IPS DF 6.9 (cell line): ENCODE measurements around the gene OR2W1.
A peak's percentile ranks its signal among the peaks of the same experiment; 100 is the strongest.

ENCODE experiments used
- DNase-seq: peaks from one replicate; pipeline ENCODE4 v3.0.0-alpha.2; 2013; ENCODE audit warnings: low read depth, low spot score
- H3K27ac ChIP-seq: one replicate; pipeline ENCODE4 v1.5.1; 2013; ENCODE audit warnings: low read length, control low read depth
- H3K27me3 ChIP-seq: 2 replicates; pipeline ENCODE4 v1.6.1; 2013; ENCODE audit warnings: mild to moderate bottlenecking, low read length; ENCODE audit not compliant: control insufficient read depth, insufficient read depth
- H3K36me3 ChIP-seq: 2 replicates; pipeline ENCODE4 v1.6.1; 2013; ENCODE audit warnings: low read length; ENCODE audit not compliant: control insufficient read depth, insufficient read depth
- H3K4me1 ChIP-seq: 2 replicates; pipeline ENCODE4 v1.6.1; 2013; ENCODE audit warnings: low read length; ENCODE audit not compliant: control insufficient read depth, insufficient read depth
- H3K4me3 ChIP-seq: 2 replicates; pipeline ENCODE4 v1.5.1; 2013; ENCODE audit warnings: mild to moderate bottlenecking, low read length
- H3K9me3 ChIP-seq: 2 replicates; pipeline ENCODE4 v1.6.1; 2013; ENCODE audit warnings: low read length, inconsistent platforms; ENCODE audit not compliant: control insufficient read depth, insufficient read depth
- WGBS: extraction: QIAGEN DNeasy Blood & Tissue Kit; methylation state at CpG from one replicate; pipeline ENCODE4 v1.1.7; 2013; ENCODE audit warnings: mixed read lengths, missing lambda C conversion rate; ENCODE audit not compliant: insufficient read length, insufficient coverage; 5-methylcytosine and 5-hydroxymethylcytosine counted together

Gene OR2W1

DNA sequence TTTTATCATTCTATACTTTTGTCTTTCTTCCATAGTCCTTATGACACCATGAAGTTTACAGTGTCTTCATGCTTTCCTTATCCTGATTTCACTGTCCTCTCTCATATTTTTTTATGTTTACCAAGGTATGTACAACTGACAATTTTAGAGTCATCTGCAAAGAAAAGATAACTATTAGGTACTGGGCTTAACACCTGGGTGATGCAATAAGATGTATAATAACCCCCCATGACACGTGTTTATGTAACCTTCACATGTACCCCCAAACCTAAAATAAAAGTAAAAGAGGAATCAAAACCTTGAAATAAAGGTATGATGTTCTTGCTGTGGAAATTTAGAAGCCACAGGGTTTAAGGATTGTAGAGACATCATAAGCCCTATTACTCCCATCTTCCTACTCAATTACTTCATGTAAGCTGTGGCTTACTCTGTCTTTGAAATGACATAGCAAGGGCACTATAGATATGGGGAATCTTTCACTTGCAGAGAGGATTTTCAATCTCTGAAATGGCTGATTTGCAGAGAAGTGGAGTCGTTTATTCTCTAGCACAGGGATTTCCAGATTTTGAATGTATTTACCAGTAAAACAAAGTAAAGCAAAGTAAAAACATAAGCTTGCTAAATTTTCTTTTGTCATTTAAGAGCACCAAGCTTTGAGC, 18.9 kb downstream of the OR2W1 start:
- H3K4me3 ChIP-seq: no peak overlapping the region
- no CpG with 5 or more reads among the region's 2 CpGs for WGBS
- H3K36me3 ChIP-seq: no peaks in the 10 kb centered on the region
- no peaks in the 10 kb centered on the region for H3K27me3 ChIP-seq
- no peak for DNase-seq
- no peak overlapping the region for H3K27ac ChIP-seq
- H3K9me3 ChIP-seq: no peaks in the 10 kb centered on the region
- no peaks in the 10 kb centered on the region for H3K4me1 ChIP-seq

DNA sequence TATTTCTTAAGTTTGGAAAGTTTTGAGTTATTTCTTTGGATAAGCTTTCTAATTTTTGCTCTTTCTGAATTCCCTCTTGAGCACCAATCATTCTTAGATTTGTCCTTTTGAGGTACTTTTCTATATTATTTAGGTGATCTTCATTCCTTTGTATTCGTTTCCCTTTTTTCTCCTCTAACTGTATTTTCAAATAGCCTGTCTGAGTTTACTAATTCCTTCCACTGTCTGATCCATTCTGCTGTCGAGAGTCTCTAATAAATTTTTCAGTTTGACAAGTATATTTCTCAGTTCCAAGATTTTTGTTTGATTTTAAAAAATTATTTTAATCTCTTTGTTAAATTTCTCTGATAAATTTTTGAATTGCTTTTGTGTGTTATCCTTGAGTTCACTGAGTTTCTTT, 23.5 kb downstream of the OR2W1 start:
- Histone ChIP-seq H3K4me1 (no peaks in the 10 kb centered on the region), H3K27me3 (no peaks in the 10 kb centered on the region), H3K27ac (no peak overlapping the region), H3K36me3 (no peaks in the 10 kb centered on the region), H3K9me3 (no peaks in the 10 kb centered on the region), H3K4me3 (no peak overlapping the region)
- no peak for DNase-seq
- no CpG with 5 or more reads among the region's 2 CpGs for WGBS

- Histone ChIP-seq H3K27ac (no peak overlapping the region), H3K36me3 (no peaks in the 10 kb centered on the region; the same call in 1 of the 2 replicates), H3K4me3 (no peak overlapping the region), H3K27me3 (no peaks in the 10 kb centered on the region), H3K4me1 (no peaks in the 10 kb centered on the region), H3K9me3 (no peaks in the 10 kb centered on the region)
- no peak for DNase-seq
- WGBS: no CpG with 5 or more reads among the region's 2 CpGs
Measured at GRCh38 chr6:29019629-29020028, 25.3 kb downstream of the OR2W1 start.

GRCh38 chr6:29017428-29017802, 27.6 kb downstream of the OR2W1 start:
- H3K4me3 ChIP-seq: no peak overlapping the region
- no peaks in the 10 kb centered on the region for H3K27me3 ChIP-seq
- WGBS: 100% methylated on average over 1 of the region's 3 CpGs
- H3K9me3 ChIP-seq: no peaks in the 10 kb centered on the region
- H3K27ac ChIP-seq: no peak overlapping the region
- H3K4me1 ChIP-seq: no peaks in the 10 kb centered on the region
- H3K36me3 ChIP-seq: no peaks in the 10 kb centered on the region; the same call in 1 of the 2 replicates
- no peak for DNase-seq

DNA sequence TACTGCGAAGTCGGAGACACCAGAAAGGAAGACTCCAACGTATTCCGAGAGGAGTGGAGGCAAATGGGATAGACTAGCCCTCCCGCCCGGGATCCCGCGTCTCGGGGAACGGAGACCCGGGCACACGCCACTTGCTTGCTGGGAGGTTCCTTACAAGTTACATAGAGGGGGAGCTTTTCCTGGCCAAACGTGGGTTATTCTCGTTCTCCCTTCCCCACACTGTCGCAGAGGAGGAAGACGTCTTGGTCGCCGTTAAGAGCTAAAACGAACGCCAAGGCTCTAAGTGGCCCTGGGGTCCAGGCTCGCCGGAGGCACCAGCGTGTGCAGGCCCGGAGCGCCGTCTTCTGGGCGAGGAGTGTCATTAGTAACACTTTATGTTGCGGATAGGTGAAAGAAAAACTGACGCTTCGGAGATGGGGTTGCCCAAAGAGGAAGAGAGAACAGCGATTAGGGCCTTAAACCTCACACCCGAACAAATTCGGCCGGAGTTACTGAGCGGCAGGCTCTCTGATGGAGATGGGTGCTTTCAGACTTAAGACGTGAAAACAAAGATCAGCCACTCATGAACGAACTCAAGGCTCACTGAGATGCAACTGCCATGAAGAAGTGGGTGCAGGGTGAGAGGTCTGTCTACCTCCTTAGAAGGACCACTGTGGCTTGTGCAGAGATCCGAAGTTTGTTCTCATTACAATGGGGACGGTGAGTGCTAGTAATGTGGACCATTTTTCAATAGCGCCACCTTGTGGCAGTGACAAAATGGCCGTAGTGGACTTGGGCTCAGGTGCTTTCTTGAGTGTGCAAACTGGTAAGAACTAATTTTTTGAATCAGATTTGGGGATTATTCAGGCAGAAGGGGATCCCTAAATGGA, 28.2 kb downstream of the OR2W1 start:
- Histone ChIP-seq H3K36me3 (no peaks in the 10 kb centered on the region; the same call in 1 of the 2 replicates), H3K4me1 (no peaks in the 10 kb centered on the region), H3K27me3 (no peaks in the 10 kb centered on the region), H3K27ac (no peak overlapping the region), H3K4me3 (peak overlapping the region; percentile 54; the same call in 1 of the 2 replicates), H3K9me3 (no peaks in the 10 kb centered on the region)
- peak; percentile 67 for DNase-seq
- no CpG with 5 or more reads among the region's 41 CpGs for WGBS

DNA sequence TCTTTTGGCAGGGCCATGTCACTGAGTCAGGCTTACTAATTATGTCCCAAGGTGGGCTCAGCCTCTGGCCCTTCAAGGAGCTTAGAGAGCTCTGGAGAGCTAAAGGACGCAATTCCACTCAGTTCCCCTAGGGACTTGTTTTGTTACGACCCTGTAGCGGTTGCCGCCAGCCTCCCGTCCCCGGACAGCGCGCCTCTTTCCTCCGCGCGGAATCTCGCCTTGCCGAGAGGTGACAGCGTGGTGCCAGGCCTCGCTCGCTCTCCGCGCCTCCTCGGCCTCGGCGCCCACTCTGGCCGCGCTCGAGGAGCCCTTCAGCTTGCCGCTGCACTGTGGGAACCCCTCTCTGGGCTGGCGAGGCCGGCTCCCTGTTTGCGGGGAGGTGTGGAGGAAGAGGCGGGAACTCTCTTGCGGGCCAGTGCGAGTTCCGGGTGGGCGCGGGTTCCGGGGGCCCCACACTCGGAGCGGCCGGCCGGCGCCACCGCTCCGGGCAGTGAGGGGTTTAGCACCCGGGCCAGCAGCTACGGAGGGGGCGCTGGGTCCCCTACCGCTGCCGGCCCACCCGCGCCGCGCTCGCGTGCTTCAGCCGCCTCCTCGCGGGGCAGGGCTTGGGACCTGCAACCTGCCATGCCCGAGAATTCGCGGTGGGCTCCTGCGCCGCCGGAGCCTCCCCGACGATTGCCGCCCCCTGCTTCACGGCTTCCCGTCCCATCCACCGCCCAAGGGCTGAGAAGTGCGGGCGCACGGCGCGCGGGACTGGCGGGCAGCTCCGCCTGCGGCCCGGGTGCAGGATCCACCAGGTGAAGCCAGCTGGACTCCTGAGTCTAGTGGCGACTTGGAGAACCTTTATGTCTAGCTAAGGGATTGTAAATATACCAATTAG, 30.0 kb downstream of the OR2W1 start:
- no peak overlapping the region for H3K4me3 ChIP-seq
- H3K27me3 ChIP-seq: 0 out of 2 replicates have a peak, but pooled peaks cover 1% of the 10 kb centered on the region
- no peak for DNase-seq
- H3K36me3 ChIP-seq: no peaks in the 10 kb centered on the region; the same call in 1 of the 2 replicates
- no peak overlapping the region for H3K27ac ChIP-seq
- no CpG with 5 or more reads among the region's 79 CpGs for WGBS
- no peaks in the 10 kb centered on the region for H3K4me1 ChIP-seq
- no peaks in the 10 kb centered on the region for H3K9me3 ChIP-seq

GRCh38 chr6:29011276-29011734, 33.7 kb downstream of the OR2W1 start:
- Histone ChIP-seq H3K4me1 (no peaks in the 10 kb centered on the region), H3K36me3 (no peaks in the 10 kb centered on the region; the same call in 1 of the 2 replicates), H3K27me3 (0 out of 2 replicates have a peak, but pooled peaks cover 1% of the 10 kb centered on the region), H3K4me3 (peak overlapping the region; percentile 75; the same call in 1 of the 2 replicates), H3K9me3 (no peaks in the 10 kb centered on the region), H3K27ac (no peak overlapping the region)
- WGBS: no CpG with 5 or more reads among the region's 30 CpGs
- DNase-seq: peak; percentile 50

GRCh38 chr6:29009358-29009757, 35.6 kb downstream of the OR2W1 start:
- DNase-seq: no peak
- H3K4me3 ChIP-seq: no peak overlapping the region
- H3K36me3 ChIP-seq: no peaks in the 10 kb centered on the region
- 0 out of 2 replicates have a peak, but pooled peaks cover 1% of the 10 kb centered on the region for H3K27me3 ChIP-seq
- H3K4me1 ChIP-seq: no peaks in the 10 kb centered on the region
- WGBS: no CpG with 5 or more reads among the region's 1 CpG
- no peak overlapping the region for H3K27ac ChIP-seq
- H3K9me3 ChIP-seq: no peaks in the 10 kb centered on the region

- H3K27me3 ChIP-seq: 0 out of 2 replicates have a peak, but pooled peaks cover 1% of the 10 kb centered on the region
- no peaks in the 10 kb centered on the region for H3K36me3 ChIP-seq
- no peaks in the 10 kb centered on the region for H3K4me1 ChIP-seq
- no peak overlapping the region for H3K4me3 ChIP-seq
- no peak overlapping the region for H3K27ac ChIP-seq
- WGBS: no CpG with 5 or more reads among the region's 2 CpGs
- DNase-seq: no peak
- no peaks in the 10 kb centered on the region for H3K9me3 ChIP-seq
Measured at GRCh38 chr6:29008089-29008488, 36.9 kb downstream of the OR2W1 start.
